Osteocyte (in vitro differentiated cells): ENCODE results near the gene LCE1A. TPM values are rescaled to one million over a fixed set of nuclear protein-coding genes. Genes with fewer than 3 reads are reported as not detected.

ENCODE experiments used
- DNase-seq: peaks from one replicate; pipeline ENCODE4 v3.0.0; 2021; ENCODE audit warnings: mixed read lengths; ENCODE audit not compliant: unreplicated experiment; ENCODE audit errors: extremely low spot score
- H3K27ac Mint-ChIP-seq: one replicate; pipeline ENCODE4 v1.8.0; 2021; ENCODE audit warnings: mild to moderate bottlenecking, mixed read lengths; ENCODE audit not compliant: unreplicated experiment
- H3K27me3 Mint-ChIP-seq: one replicate; pipeline ENCODE4 v1.8.0; 2021; ENCODE audit warnings: mixed read lengths; ENCODE audit not compliant: unreplicated experiment
- H3K36me3 Mint-ChIP-seq: one replicate; pipeline ENCODE4 v1.8.0; 2021; ENCODE audit warnings: mixed read lengths; ENCODE audit not compliant: unreplicated experiment
- H3K4me1 Mint-ChIP-seq: one replicate; pipeline ENCODE4 v1.8.0; 2021; ENCODE audit warnings: mixed read lengths; ENCODE audit not compliant: unreplicated experiment
- H3K4me3 Mint-ChIP-seq: one replicate; pipeline ENCODE4 v1.8.0; 2021; ENCODE audit warnings: mild to moderate bottlenecking, moderate library complexity, mixed read lengths; ENCODE audit not compliant: unreplicated experiment
- H3K9me3 Mint-ChIP-seq: one replicate; pipeline ENCODE4 v1.8.0; 2021; ENCODE audit warnings: mixed read lengths; ENCODE audit not compliant: unreplicated experiment
- CTCF ChIP-seq: fragments of 200-600 bp; sonication (generic); IDR thresholded peaks from 2 replicates; pipeline ENCODE4 v1.5.0; 2021; ENCODE audit warnings: antibody characterized with exemption, mild to moderate bottlenecking, moderate library complexity
- total RNA-seq: library from RNA; stranded (reverse); gene quantifications from 2 replicates; pipeline ENCODE4 v1.2.1, GENCODE V29; 2021

LCE1A gene
- total RNA-seq, 1 donor from 2014 or later: not detected

- Mint-ChIP-seq H3K9me3 (no peaks in the 10 kb centered on the region), H3K27ac (no peak overlapping the region), H3K36me3 (no peaks in the 10 kb centered on the region), H3K27me3 (no peaks in the 10 kb centered on the region), H3K4me1 (no peaks in the 10 kb centered on the region), H3K4me3 (no peak overlapping the region)
- no peak for TF ChIP-seq CTCF
- no peak for DNase-seq
Measured at GRCh38 chr1:152855661-152856060, 28.4 kb downstream of the LCE1A start.

GRCh38 chr1:152858062-152858461 lies 30.8 kb downstream of the LCE1A start:
- no peak overlapping the region for H3K27ac Mint-ChIP-seq
- H3K36me3 Mint-ChIP-seq: no peaks in the 10 kb centered on the region
- no peak for TF ChIP-seq CTCF
- no peaks in the 10 kb centered on the region for H3K4me1 Mint-ChIP-seq
- no peaks in the 10 kb centered on the region for H3K9me3 Mint-ChIP-seq
- no peak overlapping the region for H3K4me3 Mint-ChIP-seq
- DNase-seq: no peak
- H3K27me3 Mint-ChIP-seq: no peaks in the 10 kb centered on the region

GRCh38 chr1:152859696-152860095 lies 32.4 kb downstream of the LCE1A start, which contains the start of gene LCE7A:
Gene LCE7A (plus strand): TSS chr1:152859996. CDS start chr1:152860698, 702 bp downstream.
- H3K4me3 Mint-ChIP-seq: no peak within 1 kb of the TSS
- no peak for DNase-seq
- TF ChIP-seq CTCF: no peak
- no peak within 1 kb of the TSS for H3K27ac Mint-ChIP-seq
- H3K4me1 Mint-ChIP-seq: no peaks in the 10 kb centered on the region
- no peaks in the 10 kb centered on the region for H3K36me3 Mint-ChIP-seq
- H3K27me3 Mint-ChIP-seq: no peaks in the 10 kb centered on the region
- no peaks in the 10 kb centered on the region for H3K9me3 Mint-ChIP-seq

- no peak for TF ChIP-seq CTCF
- no peak overlapping the region for H3K27ac Mint-ChIP-seq
- DNase-seq: no peak
- H3K27me3 Mint-ChIP-seq: no peaks in the 10 kb centered on the region
- H3K9me3 Mint-ChIP-seq: no peaks in the 10 kb centered on the region
- no peak overlapping the region for H3K4me3 Mint-ChIP-seq
- no peaks in the 10 kb centered on the region for H3K4me1 Mint-ChIP-seq
- H3K36me3 Mint-ChIP-seq: no peaks in the 10 kb centered on the region
Measured at GRCh38 chr1:152860129-152860528, 32.9 kb downstream of the LCE1A start.

- Mint-ChIP-seq H3K4me3 (no peak overlapping the region), H3K36me3 (no peaks in the 10 kb centered on the region), H3K27me3 (no peaks in the 10 kb centered on the region), H3K27ac (no peak overlapping the region), H3K9me3 (no peaks in the 10 kb centered on the region), H3K4me1 (no peaks in the 10 kb centered on the region)
- no peak for DNase-seq
- TF ChIP-seq CTCF: no peak
Measured at GRCh38 chr1:152861374-152861773, 34.1 kb downstream of the LCE1A start.
